GM18517 (cell line): ENCODE measurements around the gene FHIT.

ENCODE experiments used
- ATAC-seq: cut with Tn5 transposase; IDR thresholded peaks from one replicate; pipeline ENCODE4 v1.9.1; 2021; ENCODE audit warnings: mild to moderate bottlenecking, moderate library complexity; ENCODE audit not compliant: unreplicated experiment

Gene FHIT

GRCh38 chr3:60388731-60389130 lies 862.5 kb downstream of the FHIT start:
- ATAC-seq, result no peak

- ATAC-seq, result no peak
Observed at GRCh38 chr3:60386306-60386705, 864.9 kb downstream of the FHIT start.

DNA sequence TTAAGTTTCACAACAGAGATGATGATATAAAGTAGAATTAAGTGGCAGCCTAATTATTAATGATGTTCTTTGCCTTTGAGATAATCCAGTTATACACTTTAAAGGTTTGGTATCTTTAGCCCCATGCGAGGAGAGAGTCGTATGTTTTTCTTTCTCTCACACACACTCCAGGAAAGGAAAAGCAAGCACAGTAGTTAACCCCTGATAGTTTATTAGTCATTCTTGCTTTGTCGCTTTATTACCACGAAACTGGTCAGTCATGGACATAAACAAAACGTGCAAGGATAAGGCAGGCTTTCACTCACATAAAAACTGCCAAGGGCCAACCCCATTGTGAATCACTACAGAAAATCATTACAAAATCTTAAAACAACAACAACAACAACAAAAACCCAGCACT lies 866.9 kb downstream of the FHIT start:
- ATAC-seq, result no peak

DNA sequence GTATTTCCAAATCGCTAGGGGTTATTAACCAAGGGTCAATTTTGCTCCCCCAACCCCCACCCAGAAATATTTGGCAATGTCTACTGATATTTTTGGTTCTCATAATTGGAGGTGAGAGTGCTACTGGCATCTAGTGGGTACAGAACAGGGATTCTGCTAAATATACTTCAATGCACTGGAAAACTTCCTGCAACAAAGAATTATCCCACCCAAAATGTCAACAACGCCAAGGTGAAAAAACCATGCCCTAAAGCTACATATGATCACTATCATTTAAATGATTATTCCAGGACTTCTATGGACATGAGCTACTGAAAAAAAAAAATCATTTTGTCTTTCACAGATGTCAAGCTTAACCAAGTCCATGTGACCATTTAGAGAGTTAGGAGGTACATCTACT lies 867.9 kb downstream of the FHIT start:
- ATAC-seq, result no peak

- ATAC-seq, result no peak
Observed at GRCh38 chr3:60366486-60366885, 884.8 kb downstream of the FHIT start.

DNA sequence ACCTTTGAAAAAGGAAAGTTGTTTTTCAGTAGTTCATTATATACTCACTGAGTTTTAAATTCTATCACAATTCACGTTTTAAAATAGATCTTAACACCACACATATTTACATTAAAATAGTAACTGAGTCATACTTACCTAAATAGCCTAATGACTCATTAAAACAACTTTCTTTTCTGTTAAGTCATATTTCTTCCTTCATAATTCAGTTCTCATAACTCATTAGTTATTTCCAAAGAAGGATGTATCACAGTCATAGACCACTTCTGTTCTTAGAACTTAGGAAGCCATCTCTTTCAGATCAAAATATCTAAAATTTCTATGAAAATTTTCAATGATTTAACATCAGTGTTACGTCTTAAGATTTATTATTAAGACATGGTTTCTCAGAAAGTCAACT lies 885.9 kb downstream of the FHIT start:
- ATAC-seq, result no peak

DNA sequence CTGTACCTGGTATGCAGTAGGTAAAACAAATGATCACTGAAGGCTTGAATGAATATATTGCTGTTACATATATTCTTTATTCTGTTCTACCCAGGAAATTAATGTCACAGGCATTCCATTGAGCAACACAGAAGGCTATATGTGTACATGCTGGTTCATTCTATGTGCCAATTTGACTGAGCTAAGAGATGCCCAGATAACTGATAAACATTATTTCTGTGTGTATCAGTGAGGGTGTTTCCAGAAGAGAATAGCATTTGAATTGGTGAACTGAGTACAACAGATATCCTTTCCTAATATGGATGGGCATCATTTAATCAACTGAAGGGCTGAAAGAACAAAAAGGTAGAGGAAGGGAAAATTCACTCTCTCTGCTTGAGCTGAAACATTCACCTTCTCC lies 886.8 kb downstream of the FHIT start:
- no peak for ATAC-seq

- ATAC-seq, result no peak
Observed at GRCh38 chr3:60363817-60364216, 887.4 kb downstream of the FHIT start.

DNA sequence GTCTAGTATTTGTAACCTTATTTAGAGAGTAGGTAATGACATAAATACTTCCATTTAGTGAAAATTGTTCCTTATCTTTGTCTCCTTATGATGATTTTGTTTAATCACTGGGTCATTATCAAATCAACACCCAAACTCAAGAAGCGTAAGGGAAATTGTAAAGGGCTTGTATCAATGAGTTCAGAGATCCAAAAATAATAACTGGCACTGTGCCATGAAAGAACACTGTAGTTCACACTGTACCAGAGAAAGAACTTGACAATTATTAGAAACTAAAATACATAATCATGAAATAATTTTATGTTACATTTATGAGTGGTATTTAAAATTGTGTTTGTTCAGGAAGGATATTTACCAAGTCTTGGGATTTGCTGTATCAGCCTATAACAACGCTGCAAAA lies 895.4 kb downstream of the FHIT start:
- ATAC-seq, result no peak

DNA sequence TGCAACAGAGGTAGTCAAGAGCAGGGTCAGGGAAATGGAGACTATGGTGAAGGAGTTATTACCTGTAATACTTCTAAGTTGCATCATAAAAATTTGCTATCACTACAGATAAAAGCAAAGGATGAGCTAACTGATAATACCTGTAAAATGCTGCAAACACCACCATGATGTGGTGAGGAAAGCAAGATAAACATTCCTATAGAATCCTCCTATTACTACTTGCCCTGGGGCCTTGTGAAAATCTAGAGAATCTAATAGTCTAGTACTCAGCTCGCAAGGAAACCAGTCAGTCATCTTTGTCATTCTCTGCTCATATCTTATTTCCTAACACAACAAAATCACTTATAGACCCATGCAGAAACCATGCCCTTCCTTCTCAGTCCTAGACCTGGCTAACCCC lies 899.8 kb downstream of the FHIT start:
- ATAC-seq, result no peak

DNA sequence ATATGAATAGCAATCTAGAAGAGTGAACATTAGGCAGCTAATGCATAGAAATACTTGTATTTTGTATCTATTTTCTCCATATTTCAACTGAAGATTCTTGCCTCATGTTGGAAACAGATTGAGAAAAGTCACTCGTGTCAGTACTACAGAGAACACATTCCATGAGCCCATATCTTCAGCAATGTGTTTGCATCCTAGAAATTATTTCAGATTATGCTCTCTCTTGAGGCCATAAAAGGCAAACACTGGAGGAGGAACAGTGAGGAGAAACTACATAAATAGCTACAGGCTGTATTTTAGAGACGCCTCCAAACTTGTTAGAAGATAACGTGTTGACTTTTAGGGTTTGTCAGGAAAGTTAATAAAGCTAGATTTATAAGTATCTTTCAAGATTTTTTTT lies 906.9 kb downstream of the FHIT start:
- ATAC-seq, result no peak

- ATAC-seq, result no peak
Observed at GRCh38 chr3:60343831-60344230, 907.4 kb downstream of the FHIT start.

- no peak for ATAC-seq
Observed at GRCh38 chr3:60339304-60339703, 911.9 kb downstream of the FHIT start.

GRCh38 chr3:60337421-60337820 lies 913.8 kb downstream of the FHIT start:
- ATAC-seq, result no peak

- ATAC-seq, result no peak
Observed at GRCh38 chr3:60336061-60336460, 915.2 kb downstream of the FHIT start.

DNA sequence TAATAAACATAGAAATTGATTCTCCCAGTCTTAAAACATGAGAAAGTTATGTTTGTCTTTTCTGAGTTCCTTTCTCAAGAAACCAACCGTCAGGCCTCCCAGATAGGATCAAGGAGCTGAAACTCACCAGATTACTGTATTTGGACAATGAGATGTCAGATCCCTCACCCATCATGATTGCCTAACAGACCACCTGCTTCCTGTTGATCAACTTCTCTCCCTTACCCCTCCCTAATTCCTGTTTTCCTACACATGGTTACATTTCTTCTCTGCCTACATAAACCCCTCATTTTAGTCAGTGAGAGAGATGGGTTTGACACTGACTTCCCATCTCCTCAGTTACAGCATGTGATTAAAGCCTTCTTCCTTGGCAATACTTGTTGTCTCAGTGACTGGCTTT lies 917.5 kb downstream of the FHIT start:
- no peak for ATAC-seq

DNA sequence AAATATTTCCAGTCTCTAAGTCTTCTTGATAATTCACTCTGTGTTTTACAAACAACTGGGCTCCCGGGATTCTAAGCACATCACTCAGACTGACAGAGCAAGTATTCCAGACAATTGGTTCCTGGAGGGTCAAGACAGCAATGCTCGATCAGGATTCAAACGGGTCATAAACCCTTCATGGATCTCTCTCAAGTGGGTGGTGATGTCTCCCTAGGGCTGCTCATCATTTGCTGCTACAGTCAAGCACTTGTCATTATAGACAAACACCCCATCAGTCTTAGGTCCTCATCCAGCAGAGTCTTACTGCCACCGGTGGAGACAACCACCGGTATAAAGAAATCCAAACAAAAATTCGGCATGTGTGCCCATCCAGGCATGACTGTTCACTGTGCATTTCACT lies 921.1 kb downstream of the FHIT start:
- no peak for ATAC-seq

- no peak for ATAC-seq
Observed at GRCh38 chr3:60325610-60326170, 925.6 kb downstream of the FHIT start.

GRCh38 chr3:60323651-60324050 lies 927.6 kb downstream of the FHIT start:
- no peak for ATAC-seq

- ATAC-seq, result no peak
Observed at GRCh38 chr3:60323180-60323579, 928.1 kb downstream of the FHIT start.

DNA sequence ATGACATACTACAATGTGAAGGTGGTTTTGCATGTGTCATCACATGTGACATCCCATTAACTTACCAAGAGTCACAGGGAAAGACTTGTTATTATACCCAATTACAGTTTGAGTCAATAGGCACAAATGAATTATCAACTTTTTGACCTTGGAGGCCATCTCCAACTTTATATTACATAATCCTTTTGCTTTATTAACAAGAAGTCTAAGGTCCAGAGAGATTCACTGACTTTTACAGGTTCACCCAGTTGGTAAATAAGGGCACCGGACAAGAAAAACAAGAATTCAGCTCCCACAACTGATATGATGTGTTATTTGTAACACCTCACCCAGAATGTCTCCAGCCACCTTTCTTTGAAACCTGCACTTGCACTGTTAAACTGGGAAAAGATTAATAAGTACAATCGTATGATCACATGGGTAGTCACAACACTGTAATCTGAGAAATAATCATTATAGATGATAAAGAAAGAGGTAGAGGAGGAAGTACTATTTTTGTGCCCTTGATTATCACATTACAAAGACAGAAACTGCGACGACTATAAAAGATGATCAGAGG lies 928.9 kb downstream of the FHIT start:
- no peak for ATAC-seq

DNA sequence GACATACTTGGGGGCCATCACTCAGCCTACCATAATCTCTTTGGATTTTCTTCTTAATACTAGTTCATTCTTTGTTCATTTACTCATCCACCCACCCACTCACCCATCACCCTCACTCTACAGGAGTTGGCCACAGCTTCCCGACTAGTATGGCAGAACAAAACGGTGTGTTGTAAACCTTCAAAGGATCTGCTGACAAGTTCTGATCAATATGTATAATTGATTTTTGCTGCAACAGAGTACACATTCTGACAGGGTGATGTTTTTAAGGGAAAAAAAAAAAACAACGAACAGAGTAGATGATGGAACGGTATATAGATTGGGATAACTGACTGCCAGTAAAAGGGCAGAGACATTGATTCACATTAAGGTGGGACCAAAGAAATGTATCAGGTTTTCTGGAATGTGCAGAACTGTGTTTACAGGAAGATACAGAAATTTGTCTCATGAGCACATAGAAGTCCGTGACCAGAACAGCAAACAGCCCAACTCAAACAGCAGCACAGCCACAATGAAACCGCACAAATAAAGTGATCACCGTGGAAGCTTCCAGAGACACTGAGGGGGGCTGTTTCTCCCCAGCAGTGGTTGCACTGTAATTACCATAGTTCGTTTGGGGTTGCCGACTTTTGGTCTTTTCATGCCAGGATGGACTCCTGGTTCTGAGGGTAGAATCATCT lies 931.9 kb downstream of the FHIT start:
- no peak for ATAC-seq
